Measurements from ENCODE around the gene CLDN16. TPM values are rescaled to one million over a fixed set of nuclear protein-coding genes. Genes with fewer than 3 reads are reported as not detected.

The CLDN16 gene
- total RNA-seq, 1 experiment from 2014 or later = not detected

DNA sequence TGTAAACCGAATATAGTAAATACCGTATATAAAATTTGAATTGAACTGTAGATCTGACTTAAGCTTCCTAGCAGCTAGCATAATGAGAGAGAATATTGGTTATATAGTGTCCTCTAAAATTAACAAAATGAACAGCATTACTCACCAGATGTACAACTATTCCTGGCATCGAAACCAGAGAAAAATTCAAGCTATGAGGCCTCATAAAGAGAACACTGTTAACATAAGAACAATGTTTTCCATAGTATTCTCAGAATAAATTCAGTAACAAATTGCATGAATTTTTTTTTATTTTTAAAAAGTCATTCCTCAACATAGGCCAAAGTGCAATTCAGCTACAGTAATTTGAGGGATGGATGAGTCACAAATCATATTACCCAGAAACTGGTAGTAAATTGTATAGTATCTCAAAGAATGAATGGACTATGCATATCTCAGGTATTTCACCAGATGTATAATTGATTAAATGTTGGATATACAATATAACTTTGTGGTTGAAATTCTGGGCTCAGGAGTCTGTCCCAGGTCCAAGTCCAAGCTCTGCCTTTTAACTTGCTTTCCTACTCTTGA is 56.7 kb downstream of the CLDN16 start:
- H3K36me3 ChIP-seq (ENCODE audit: control insufficient read depth in 1 of 2, insufficient read depth in 2 of 2, low read length in 2 of 2) = no peaks in the 10 kb centered on the region
- H3K9me3 ChIP-seq (ENCODE audit: control insufficient read depth in 1 of 2, insufficient read depth in 1 of 2, low read depth in 1 of 2, low read length in 2 of 2) = no peaks in the 10 kb centered on the region
- POLR2A ChIA-PET = no interaction called here
- H3K9ac ChIP-seq (ENCODE audit: low read length) = no peak overlapping the region
- CTCF ChIA-PET = interaction anchor here (1.8 to 2.4 kb wide), 2 partner anchors 19 to 483 kb away, joined by 14 to 15 read pairs; no protein-coding TSS in a partner anchor
- RAD21 ChIA-PET (ENCODE audit: low non-redundant PET in 1 of 2, low total read pairs in 2 of 2, uncharacterized antibody in 2 of 2, unreplicated experiment in 2 of 2) = interaction anchor here in 1 of 2 experiments (0.7 kb wide), 1 partner anchor 483 kb away, joined by 3 read pairs; no protein-coding TSS in a partner anchor
- no peak overlapping the region for H3K27ac ChIP-seq (ENCODE audit: low read depth, low read length)
- no peak overlapping the region for H2AFZ ChIP-seq (ENCODE audit: low read depth, low read length, poor library complexity, severe bottlenecking)
- H3K27me3 ChIP-seq (ENCODE audit: insufficient read depth, low read length) = no peaks in the 10 kb centered on the region
- H3K79me2 ChIP-seq (ENCODE audit: insufficient read depth, low read length) = no peaks in the 10 kb centered on the region
- H3K4me3 ChIP-seq (replicated peaks in 1 of 2; ENCODE audit: low read depth in 1 of 2, low read length in 2 of 2) = no peak overlapping the region
- DNase-seq (ENCODE audit: low read depth, low spot score) (no peak), ATAC-seq (no peak)
- no peaks in the 10 kb centered on the region for H4K20me1 ChIP-seq (ENCODE audit: insufficient read depth)
- no peak overlapping the region for H3K4me2 ChIP-seq (ENCODE audit: low read length)
- intact Hi-C loops (cut with micrococcal nuclease) = no loop called here
- BruUV-seq (replicated peaks) = no TSS peak
- H3K4me1 ChIP-seq (ENCODE audit: control insufficient read depth in 1 of 2, insufficient read depth in 2 of 2, low read length in 2 of 2) = no peaks in the 10 kb centered on the region
- H3K9me2 ChIP-seq (ENCODE audit: insufficient read depth) = no peaks in the 10 kb centered on the region
- TF ChIP-seq EZH2phosphoT487 (IDR thresholded peaks at IDR 0.05; ENCODE audit: borderline replicate concordance) (no peak), POLR2AphosphoS5 (IDR thresholded peaks at IDR 0.05; ENCODE audit: low read depth, low read length) (no peak), ZNF274 (IDR thresholded peaks at IDR 0.05; ENCODE audit: low read depth, low read length) (no peak), SP1 (IDR thresholded peaks at IDR 0.05; ENCODE audit: low read depth) (no peak), FOSL1 (IDR thresholded peaks at IDR 0.05; ENCODE audit: low read depth) (no peak), EGR1 (IDR thresholded peaks at IDR 0.05; ENCODE audit: low read depth) (no peak)
- TF ChIP-seq, protein P1, sequence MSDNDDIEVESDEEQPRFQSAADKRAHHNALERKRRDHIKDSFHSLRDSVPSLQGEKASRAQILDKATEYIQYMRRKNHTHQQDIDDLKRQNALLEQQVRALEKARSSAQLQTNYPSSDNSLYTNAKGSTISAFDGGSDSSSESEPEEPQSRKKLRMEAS (IDR thresholded peaks at IDR 0.05) = no peak

DNA sequence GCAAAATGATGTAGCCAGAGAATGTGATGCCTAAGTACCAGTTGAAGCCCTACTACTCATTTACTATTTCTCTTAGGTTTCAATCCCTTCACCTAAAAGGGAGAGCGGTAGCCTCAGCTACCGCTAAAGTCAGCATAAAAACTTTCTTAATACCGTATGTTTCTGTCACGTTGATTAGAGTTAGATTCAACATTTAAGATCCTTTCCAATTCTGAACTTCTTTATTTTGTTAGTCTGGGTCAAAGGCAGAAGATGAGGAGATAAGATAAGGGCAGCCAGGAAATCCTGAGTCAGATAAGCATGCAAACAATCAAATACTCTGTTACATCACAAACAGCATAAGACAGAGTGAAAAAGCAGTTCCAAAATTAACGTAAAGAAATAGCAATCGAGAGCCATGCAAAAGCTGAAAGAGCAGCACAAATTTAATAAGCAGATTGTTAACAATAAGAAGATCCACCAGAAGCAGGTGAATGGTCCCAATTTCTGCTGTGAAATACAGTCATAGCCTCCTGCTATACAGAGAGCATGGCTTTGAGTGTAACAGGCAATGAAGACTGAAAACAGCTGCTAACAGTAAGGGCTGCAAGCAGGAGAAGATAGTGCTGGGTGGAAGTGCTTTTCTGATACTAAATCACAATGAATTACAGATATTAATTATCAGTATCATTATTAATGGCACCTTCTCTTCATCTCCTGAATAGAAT is 58.8 kb downstream of the CLDN16 start:
- Histone ChIP-seq H3K9me3 (ENCODE audit: control insufficient read depth in 1 of 2, insufficient read depth in 1 of 2, low read depth in 1 of 2, low read length in 2 of 2) (no peaks in the 10 kb centered on the region), H2AFZ (ENCODE audit: low read depth, low read length, poor library complexity, severe bottlenecking) (no peak overlapping the region), H3K9me2 (ENCODE audit: insufficient read depth) (no peaks in the 10 kb centered on the region), H3K9ac (ENCODE audit: low read length) (no peak overlapping the region), H3K36me3 (ENCODE audit: control insufficient read depth in 1 of 2, insufficient read depth in 2 of 2, low read length in 2 of 2) (no peaks in the 10 kb centered on the region), H3K27ac (ENCODE audit: low read depth, low read length) (no peak overlapping the region), H3K4me2 (ENCODE audit: low read length) (no peak overlapping the region), H3K4me3 (replicated peaks in 1 of 2; ENCODE audit: low read depth in 1 of 2, low read length in 2 of 2) (no peak overlapping the region), H3K27me3 (ENCODE audit: insufficient read depth, low read length) (no peaks in the 10 kb centered on the region), H3K4me1 (ENCODE audit: control insufficient read depth in 1 of 2, insufficient read depth in 2 of 2, low read length in 2 of 2) (no peaks in the 10 kb centered on the region), H4K20me1 (ENCODE audit: insufficient read depth) (no peaks in the 10 kb centered on the region), H3K79me2 (ENCODE audit: insufficient read depth, low read length) (no peaks in the 10 kb centered on the region)
- intact Hi-C loops (cut with micrococcal nuclease) = no loop called here
- CTCF ChIA-PET = no interaction called here
- POLR2A ChIA-PET = no interaction called here
- RAD21 ChIA-PET (ENCODE audit: low non-redundant PET in 1 of 2, low total read pairs in 2 of 2, uncharacterized antibody in 2 of 2, unreplicated experiment in 2 of 2) = no interaction called here
- DNase-seq (ENCODE audit: low read depth, low spot score) (no peak), ATAC-seq (no peak)
- no TSS peak for BruUV-seq (replicated peaks)
- TF ChIP-seq ZFX (IDR thresholded peaks at IDR 0.05) (no peak), FOSL1 (IDR thresholded peaks at IDR 0.05; ENCODE audit: low read depth) (no peak), SIN3A (IDR thresholded peaks at IDR 0.05; ENCODE audit: low read depth) (no peak), EGR1 (IDR thresholded peaks at IDR 0.05; ENCODE audit: low read depth) (no peak), POLR2AphosphoS5 (IDR thresholded peaks at IDR 0.05; ENCODE audit: low read depth, low read length) (no peak), SRF (IDR thresholded peaks at IDR 0.05; ENCODE audit: low read depth) (no peak), RAD21 (IDR thresholded peaks at IDR 0.05; ENCODE audit: low read depth) (no peak), CBX3 (IDR thresholded peaks at IDR 0.05; ENCODE audit: low read depth) (no peak), JUND (IDR thresholded peaks at IDR 0.05) (no peak), SP1 (IDR thresholded peaks at IDR 0.05; ENCODE audit: low read depth) (no peak), CEBPB (IDR thresholded peaks at IDR 0.05; ENCODE audit: low read depth) (no peak), ATF3 (IDR thresholded peaks at IDR 0.05) (no peak), TCF7L2 (IDR thresholded peaks at IDR 0.05; ENCODE audit: borderline replicate concordance, extremely low read depth, insufficient read depth, insufficient read length) (no peak)
- TF ChIP-seq, protein P2, sequence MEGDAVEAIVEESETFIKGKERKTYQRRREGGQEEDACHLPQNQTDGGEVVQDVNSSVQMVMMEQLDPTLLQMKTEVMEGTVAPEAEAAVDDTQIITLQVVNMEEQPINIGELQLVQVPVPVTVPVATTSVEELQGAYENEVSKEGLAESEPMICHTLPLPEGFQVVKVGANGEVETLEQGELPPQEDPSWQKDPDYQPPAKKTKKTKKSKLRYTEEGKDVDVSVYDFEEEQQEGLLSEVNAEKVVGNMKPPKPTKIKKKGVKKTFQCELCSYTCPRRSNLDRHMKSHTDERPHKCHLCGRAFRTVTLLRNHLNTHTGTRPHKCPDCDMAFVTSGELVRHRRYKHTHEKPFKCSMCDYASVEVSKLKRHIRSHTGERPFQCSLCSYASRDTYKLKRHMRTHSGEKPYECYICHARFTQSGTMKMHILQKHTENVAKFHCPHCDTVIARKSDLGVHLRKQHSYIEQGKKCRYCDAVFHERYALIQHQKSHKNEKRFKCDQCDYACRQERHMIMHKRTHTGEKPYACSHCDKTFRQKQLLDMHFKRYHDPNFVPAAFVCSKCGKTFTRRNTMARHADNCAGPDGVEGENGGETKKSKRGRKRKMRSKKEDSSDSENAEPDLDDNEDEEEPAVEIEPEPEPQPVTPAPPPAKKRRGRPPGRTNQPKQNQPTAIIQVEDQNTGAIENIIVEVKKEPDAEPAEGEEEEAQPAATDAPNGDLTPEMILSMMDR (IDR thresholded peaks at IDR 0.05 in 2 of 3, conservative IDR thresholded peaks at IDR 0.05 in 1 of 3; ENCODE audit: borderline replicate concordance in 1 of 3, insufficient read depth in 1 of 3, low read depth in 2 of 3, low read length in 2 of 3) = no peak

All from HCT116 (cell line).